ENCODE measurements around the gene PNMA6E.

The PNMA6E gene

GRCh38 chrX:153349952-153350351 lies 51.2 kb downstream of the PNMA6E start:
- DNase-seq (ENCODE audit: low read depth), result no peak

GRCh38 chrX:153348421-153348820 lies 52.7 kb downstream of the PNMA6E start:
- DNase-seq (ENCODE audit: low read depth), result no peak

- no peak for DNase-seq (ENCODE audit: low read depth)
These were observed 53.6 kb downstream of the PNMA6E start for GRCh38 chrX:153347530-153347929.
